K562 (cell line): ENCODE measurements around the gene PLCD1. TPM values are rescaled to one million over a fixed set of nuclear protein-coding genes. Genes with fewer than 3 reads are reported as not detected.

Experiments used
- ATAC-seq: fragments of 200-7000 bp; cut with Tn5 transposase; 3 replicates; pipeline ENCODE4 v1.9.1; 2020; ENCODE audit warnings: moderate library complexity
- BruUV-seq: library from RNA; stranded (reverse); fragments of 400-500 nt; replicated peaks from 2 replicates; lab custom pipeline; 2021; lab: Mats Ljungman, UMichigan
- CTCF ChIA-PET: fragments of 300-600 bp; formaldehyde crosslinking; extraction: SDS; loops from one replicate; lab custom pipeline; 2021; ENCODE audit warnings: low intra/inter-chr PET ratio; lab: Yijun Ruan, JAX
- POLR2A ChIA-PET: fragments of 300-600, 350-650 bp; sonication (Branson Sonifier 250); formaldehyde crosslinking; extraction: SDS; loops from one replicate; lab custom pipeline; 2021; ENCODE audit warnings: antibody characterized with exemption, inconsistent platforms; lab: Yijun Ruan, JAX
- DNase-seq, 4 experiments: peaks; one replicate each; pipeline versions ENCODE4 v3.0.0 to v3.0.0-alpha.2; 2011 to 2018; ENCODE audit warnings: low spot score in 3 of 4, mixed read lengths in 3 of 4; ENCODE audit errors: extremely low read depth in 1 of 4
- FAIRE-seq: peaks from 2 replicates; lab custom pipeline; 2011; peaks lifted over from hg19 to GRCh38; lab: Jason Lieb, UNC
- H2AFZ ChIP-seq: 2 replicates; pipeline ENCODE4 v1.6.0; 2011; ENCODE audit warnings: low read depth, low read length, control low read depth, inconsistent platforms
- H3K27ac ChIP-seq: fragments of 200-600 bp; 3 replicates; pipeline ENCODE4 v1.8.0; 2011; ENCODE audit warnings: low read depth, mild to moderate bottlenecking, control low read depth, inconsistent platforms, low read length, moderate library complexity, mixed read lengths; ENCODE audit errors: extremely low read depth
- H3K27me3 ChIP-seq, 2 experiments: fragments of 300-600 bp in 1 of 2; 2 replicates in 1 of 2; 3 replicates in 1 of 2; pipeline versions ENCODE4 v1.6.0 to v1.8.0; 2011; ENCODE audit warnings: inconsistent platforms in 2 of 2, low read length in 2 of 2, mild to moderate bottlenecking in 1 of 2, mixed read lengths in 1 of 2, moderate library complexity in 1 of 2; ENCODE audit not compliant: control insufficient read depth in 2 of 2, insufficient read depth in 2 of 2
- H3K36me3 ChIP-seq: fragments of 300-600 bp; 3 replicates; pipeline ENCODE4 v1.8.0; 2011; ENCODE audit warnings: mild to moderate bottlenecking, low read length, inconsistent platforms; ENCODE audit not compliant: control insufficient read depth, insufficient read depth
- H3K4me1 ChIP-seq, 2 experiments: fragments of 200-600 bp in 1 of 2; replicated peaks in 1 of 2; 2 replicates in 1 of 2; 3 replicates in 1 of 2; pipeline versions ENCODE4 v1.5.1 to v1.8.0; 2011; ENCODE audit warnings: inconsistent platforms in 2 of 2, low read length in 2 of 2, mild to moderate bottlenecking in 1 of 2, mixed read lengths in 1 of 2, moderate library complexity in 1 of 2; ENCODE audit not compliant: control insufficient read depth in 2 of 2, insufficient read depth in 2 of 2
- H3K4me2 ChIP-seq: 2 replicates; pipeline ENCODE4 v1.6.1; 2011; ENCODE audit warnings: low read length, control low read depth, inconsistent platforms, mixed read lengths; ENCODE audit not compliant: insufficient read depth
- H3K4me3 ChIP-seq: fragments of 200-600 bp; sonication (generic), shearing (Covaris generic); 2 replicates; pipeline ENCODE4 v1.5.1; 2016; ENCODE audit warnings: control low read depth, inconsistent platforms
- H3K79me2 ChIP-seq: fragments of 200-600 bp; 3 replicates; pipeline ENCODE4 v1.8.0; 2011; ENCODE audit warnings: low read length, inconsistent platforms; ENCODE audit not compliant: control insufficient read depth, insufficient read depth
- H3K9ac ChIP-seq, 2 experiments: 2 replicates each; pipeline versions ENCODE4 v1.6.0 to v1.6.1; 2011; ENCODE audit warnings: low read depth in 2 of 2, low read length in 2 of 2, control low read depth in 1 of 2, inconsistent platforms in 1 of 2, mild to moderate bottlenecking in 1 of 2, mixed read lengths in 1 of 2; ENCODE audit not compliant: insufficient read depth in 1 of 2
- H3K9me1 ChIP-seq: one replicate; pipeline ENCODE4 v1.6.0; 2011; ENCODE audit warnings: inconsistent platforms, mild to moderate bottlenecking, low read length, moderate library complexity; ENCODE audit not compliant: control insufficient read depth, insufficient read depth
- H3K9me3 ChIP-seq: replicated peaks from 2 replicates; pipeline ENCODE4 v1.5.1; 2011; ENCODE audit warnings: low read depth, low read length, inconsistent platforms; ENCODE audit not compliant: control insufficient read depth, insufficient read depth
- H4K20me1 ChIP-seq: replicated peaks from 2 replicates; pipeline ENCODE4 v1.6.1; 2011; ENCODE audit warnings: low read length, inconsistent platforms, mixed read lengths; ENCODE audit not compliant: control insufficient read depth, insufficient read depth
- CSDE1 ChIP-seq, 2 experiments: fragments of 450-650 bp; IDR thresholded peaks; 2 replicates each; pipeline ENCODE4 v1.6.1; 2016; ENCODE audit warnings: mild to moderate bottlenecking in 1 of 2
- KDM4B ChIP-seq, 2 experiments: fragments of 450-650 bp in 1 of 2; sonication (generic) in 1 of 2; IDR thresholded peaks; 2 replicates each; pipeline ENCODE4 v1.6.1; 2016 to 2017; ENCODE audit warnings: borderline replicate concordance in 2 of 2, antibody characterized with exemption in 1 of 2, low read depth in 1 of 2, mild to moderate bottlenecking in 1 of 2
- KLF10 ChIP-seq: fragments of 250-450 bp; sonication (Bioruptor Pico); IDR thresholded peaks from 2 replicates; pipeline ENCODE4 v1.6.1; 2021; ENCODE audit warnings: matching md5 sums
- NUFIP1 ChIP-seq: fragments of 450-650 bp; IDR thresholded peaks from 2 replicates; pipeline ENCODE4 v1.6.1; 2018; ENCODE audit not compliant: partially characterized antibody
- SMAD2 ChIP-seq: fragments of 150-350 bp; IDR thresholded peaks from 2 replicates; pipeline ENCODE4 v1.6.1; 2014; ENCODE audit warnings: low read depth, mild to moderate bottlenecking, low read length
- TOE1 ChIP-seq, 2 experiments: fragments of 450-650 bp in 1 of 2; sonication (generic) in 1 of 2; formaldehyde crosslinking in 1 of 2; IDR thresholded peaks; 2 replicates each; pipeline versions ENCODE4 v1.7.1 to v1.8.0; 2016 to 2022; ENCODE audit warnings: borderline replicate concordance in 2 of 2, mild to moderate bottlenecking in 2 of 2, antibody characterized with exemption in 1 of 2, inconsistent platforms in 1 of 2, low read depth in 1 of 2, missing genetic modification reagents in 1 of 2, moderate library complexity in 1 of 2
- ZNF24 ChIP-seq: fragments of 450-650 bp; IDR thresholded peaks from 2 replicates; pipeline ENCODE4 v1.6.1; 2016
- ZNF384 ChIP-seq: IDR thresholded peaks from 2 replicates; pipeline ENCODE4 v1.6.1; 2012; ENCODE audit warnings: low read depth, low read length, improper control_type of control experiment
- ZNF75A ChIP-seq: fragments of 450-650 bp; formaldehyde crosslinking; IDR thresholded peaks from 2 replicates; pipeline ENCODE4 v1.4.0; 2020; ENCODE audit warnings: mild to moderate bottlenecking
- WGBS: fragments of 100-300 bp; shearing (Covaris generic); methylation state at CpG from one replicate; pipeline ENCODE4 v1.1.6; 2016; ENCODE audit warnings: low coverage, mixed read lengths; ENCODE audit not compliant: insufficient coverage; ENCODE audit errors: missing lambda C conversion rate; 5-methylcytosine and 5-hydroxymethylcytosine counted together
- in situ Hi-C: fragments of 300-500 bp; cut with MboI; formaldehyde crosslinking; loops from 4 replicates; pipeline ENCODE4 v1.15.0; 2018; ENCODE audit warnings: inconsistent platforms, mixed read lengths
- intact Hi-C: fragments of 100-400 bp; cut with micrococcal nuclease; formaldehyde crosslinking; loops from 2 replicates; pipeline ENCODE4 v1.14.2; 2022
- polyA plus RNA-seq, 8 experiments: library from polyadenylated mRNA; depleted of rRNA in 4 of 8; stranded (reverse) in 5 of 8; unstranded in 3 of 8; fragments of >200 nt; fragmentation: Nextera tagmentation in 2 of 8; fragmentation: Illumina TruSeq in 1 of 8; extraction: Ambion mirVana in 2 of 8; extraction: Trizol in 1 of 8; gene quantifications; 2 replicates each; pipeline versions ENCODE4 v1.2.1 to v1.2.3, GENCODE V29; 2011 to 2014; ENCODE audit warnings: inconsistent platforms in 1 of 8, missing spikeins in 1 of 8
- total RNA-seq, 7 experiments: library from RNA; depleted of rRNA in 6 of 7; stranded (reverse); fragments of >200 nt in 6 of 7; fragmentation: Illumina TruSeq in 2 of 7; extraction: Trizol in 2 of 7; gene quantifications; 2 replicates each; pipeline versions ENCODE4 v1.2.1 to v1.2.3, GENCODE V29; 2011 to 2021; ENCODE audit warnings: low replicate concordance in 1 of 7

Gene PLCD1
- total and polyA plus RNA-seq, 9 of the 15 experiments (the other 6 are each of a cell fraction or from before 2014, with no cell fraction given), result 5.4 to 209 (median 116) TPM

GRCh38 chr3:38046821-38047220 lies 17.4 kb upstream of the PLCD1 start (continued):
- TF ChIP-seq TOE1 (IDR thresholded peaks at IDR 0.05; ENCODE audit: borderline replicate concordance) (peak; percentile 73; the same call in 1 of the 2 replicates), TOE1 (CRISPR knock-in tag; IDR thresholded peaks at IDR 0.05; ENCODE audit: borderline replicate concordance, low read depth) (no peak)

DNA sequence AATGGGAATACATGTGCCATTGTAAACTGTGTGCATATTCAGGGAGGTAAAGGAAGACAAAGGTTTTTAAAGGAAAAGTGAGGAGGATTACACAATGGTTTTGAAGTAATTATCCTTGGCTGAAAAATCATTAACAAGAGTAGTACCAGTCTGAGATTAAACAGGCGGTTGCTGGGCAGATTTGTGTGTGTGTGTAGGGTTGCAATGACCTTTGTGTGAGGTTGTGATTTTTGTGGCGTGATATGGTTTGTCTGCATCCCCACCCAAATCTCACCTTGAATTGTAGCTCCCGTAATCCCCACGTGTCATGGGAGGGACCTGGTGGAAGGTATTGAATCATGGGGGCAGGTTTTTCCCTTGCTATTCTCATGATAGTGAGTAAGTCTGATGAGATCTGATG lies 16.6 kb upstream of the PLCD1 start:
- in situ Hi-C loops (no loop called here), intact Hi-C loops (no loop called here)
- POLR2A ChIA-PET, result interaction anchor here (1.2 kb wide), 1 partner anchor 11 kb away, joined by 3 read pairs; no protein-coding TSS in a partner anchor
- FAIRE-seq, result no peak
- no peak overlapping the region for H3K9ac ChIP-seq
- H2AFZ ChIP-seq, result no peak overlapping the region
- no peaks in the 10 kb centered on the region for H3K79me2 ChIP-seq
- no peaks in the 10 kb centered on the region for H3K9me1 ChIP-seq
- H4K20me1 ChIP-seq, result no peaks in the 10 kb centered on the region
- no peak overlapping the region for H3K27ac ChIP-seq
- H3K9me3 ChIP-seq, result no peaks in the 10 kb centered on the region
- no peak overlapping the region for H3K4me3 ChIP-seq
- no TSS peak for BruUV-seq
- no peaks in the 10 kb centered on the region for H3K36me3 ChIP-seq
- 5% methylated on average over 4 of the region's 4 CpGs for WGBS
- no peak for TF ChIP-seq KLF10 (CRISPR knock-in tag)
- TF ChIP-seq CSDE1 (IDR thresholded peaks at IDR 0.05), result no peak
- no peak for TF ChIP-seq ZNF75A (CRISPR knock-in tag)
- TF ChIP-seq NUFIP1, result no peak
- no peak for TF ChIP-seq ZNF24
- TF ChIP-seq SMAD2, result no peak
- TF ChIP-seq KDM4B (IDR thresholded peaks at IDR 0.05; ENCODE audit: borderline replicate concordance in 2 of 2, low read depth in 1 of 2), result no peak
- no peak for TF ChIP-seq ZNF384
- TF ChIP-seq, all 486 proteins: peak for 0
- peaks cover 0 to under 1% of the 10 kb centered on the region in 2 experiments; a peak in 1 of 5 replicates for H3K4me1 ChIP-seq
- ATAC-seq, result no peak
- H3K27me3 ChIP-seq, result peaks cover 29 to 38% of the 10 kb centered on the region in 2 experiments; a peak in 4 of 5 replicates
- H3K4me2 ChIP-seq, result no peak overlapping the region
- DNase-seq, result no peak
- CTCF ChIA-PET, result no interaction called here
